ENCODE measurements around the gene WIPF2. TPM values are rescaled to one million over a fixed set of nuclear protein-coding genes. Genes with fewer than 3 reads are reported as not detected.
"Not testable (repeated sequence)": the region's sequence is repeated elsewhere in the genome, so short reads cannot be mapped to it uniquely, and the experiment has no call there.

Gene WIPF2
- total RNA-seq, 1 experiment from 2014 or later: 327 TPM

GRCh38 chr17:40192961-40193360 is 26.1 kb upstream of the WIPF2 start:
- CTCF ChIA-PET: interaction anchor here (0.9 to 14.0 kb wide), 12 partner anchors 9 to 340 kb away, joined by 3 to 145 read pairs (median 5); partner anchors contain the start of genes MED24, RAPGEFL1 and WIPF2
- TF ChIP-seq CTCF (IDR thresholded peaks at IDR 0.05; ENCODE audit: unreplicated experiment): no peak
- BruUV-seq (replicated peaks): no TSS peak

GRCh38 chr17:40194821-40195220 is 24.3 kb upstream of the WIPF2 start:
- CTCF ChIA-PET: interaction anchor here (0.6 to 14.0 kb wide), 4 partner anchors 11 to 1407 kb away, joined by 3 to 145 read pairs (median 11); partner anchors contain the start of gene RAPGEFL1
- peaks cover 11% of the 10 kb centered on the region for H3K36me3 Mint-ChIP-seq (ENCODE audit: insufficient read depth, unreplicated experiment)
- BruUV-seq (replicated peaks): no TSS peak
- DNase-seq: no peak
- H3K27ac Mint-ChIP-seq (ENCODE audit: unreplicated experiment): no peak overlapping the region
- H3K4me3 Mint-ChIP-seq (ENCODE audit: low read depth, unreplicated experiment): no peak overlapping the region
- no peaks in the 10 kb centered on the region for H3K27me3 Mint-ChIP-seq (ENCODE audit: unreplicated experiment)
- H3K4me1 Mint-ChIP-seq (ENCODE audit: low read depth, unreplicated experiment): no peaks in the 10 kb centered on the region
- intact Hi-C loops (cut with micrococcal nuclease; ENCODE audit: unreplicated experiment): no loop called here
- no peak for TF ChIP-seq CTCF (IDR thresholded peaks at IDR 0.05; ENCODE audit: unreplicated experiment)
- H3K9me3 Mint-ChIP-seq (ENCODE audit: low read depth, unreplicated experiment): no peaks in the 10 kb centered on the region

More at GRCh38 chr17:40192961-40193360, 26.1 kb upstream of the WIPF2 start:
- Mint-ChIP-seq H3K27me3 (ENCODE audit: unreplicated experiment) (no peaks in the 10 kb centered on the region), H3K4me3 (ENCODE audit: low read depth, unreplicated experiment) (no peak overlapping the region), H3K4me1 (ENCODE audit: low read depth, unreplicated experiment) (no peaks in the 10 kb centered on the region), H3K9me3 (ENCODE audit: low read depth, unreplicated experiment) (no peaks in the 10 kb centered on the region), H3K27ac (ENCODE audit: unreplicated experiment) (no peak overlapping the region), H3K36me3 (ENCODE audit: insufficient read depth, unreplicated experiment) (peaks cover 5% of the 10 kb centered on the region)
- intact Hi-C loops (cut with micrococcal nuclease; ENCODE audit: unreplicated experiment): no loop called here
- no peak for DNase-seq

GRCh38 chr17:40197550-40197949 is 21.6 kb upstream of the WIPF2 start:
- TF ChIP-seq CTCF (IDR thresholded peaks at IDR 0.05; ENCODE audit: unreplicated experiment): no peak
- Mint-ChIP-seq H3K27me3 (ENCODE audit: unreplicated experiment) (no peaks in the 10 kb centered on the region), H3K36me3 (ENCODE audit: insufficient read depth, unreplicated experiment) (peaks cover 19% of the 10 kb centered on the region), H3K9me3 (ENCODE audit: low read depth, unreplicated experiment) (no peaks in the 10 kb centered on the region), H3K27ac (ENCODE audit: unreplicated experiment) (no peak overlapping the region), H3K4me3 (ENCODE audit: low read depth, unreplicated experiment) (no peak overlapping the region), H3K4me1 (ENCODE audit: low read depth, unreplicated experiment) (peaks cover 7% of the 10 kb centered on the region)
- CTCF ChIA-PET: interaction anchor here (0.6 to 14.0 kb wide), 22 partner anchors 9 to 527 kb away, joined by 3 to 181 read pairs (median 12); partner anchors contain the start of genes CASC3, CDC6, GJD3 and MSL1
- intact Hi-C loops (cut with micrococcal nuclease; ENCODE audit: unreplicated experiment): no loop called here
- DNase-seq: no peak
- BruUV-seq (replicated peaks): no TSS peak

- TSS peak; percentile 21 for BruUV-seq (replicated peaks)
- CTCF ChIA-PET: interaction anchor here (0.8 to 14.0 kb wide), 28 partner anchors 8 to 511 kb away, joined by 3 to 181 read pairs (median 7); partner anchors contain the start of genes CASC3, CDC6, GJD3 and MSL1
- not testable (repeated sequence) for H3K4me1 Mint-ChIP-seq (ENCODE audit: low read depth, unreplicated experiment); H3K27ac Mint-ChIP-seq (ENCODE audit: unreplicated experiment); H3K9me3 Mint-ChIP-seq (ENCODE audit: low read depth, unreplicated experiment); H3K27me3 Mint-ChIP-seq (ENCODE audit: unreplicated experiment)
- H3K4me3 Mint-ChIP-seq (ENCODE audit: low read depth, unreplicated experiment): peak overlapping the region; percentile 53
- intact Hi-C loops (cut with micrococcal nuclease; ENCODE audit: unreplicated experiment): loop anchor here (1.0 to 2.0 kb wide), 2 partner anchors 165 to 175 kb away; no protein-coding TSS in a partner anchor
- peaks cover 19% of the 10 kb centered on the region for H3K36me3 Mint-ChIP-seq (ENCODE audit: insufficient read depth, unreplicated experiment)
- peak; percentile 81 for DNase-seq
Observed at GRCh38 chr17:40197965-40198456, 21.1 kb upstream of the WIPF2 start.

- no peaks in the 10 kb centered on the region for H3K9me3 Mint-ChIP-seq (ENCODE audit: low read depth, unreplicated experiment)
- intact Hi-C loops (cut with micrococcal nuclease; ENCODE audit: unreplicated experiment): loop anchor here (1.0 to 2.0 kb wide), 2 partner anchors 165 to 174 kb away; no protein-coding TSS in a partner anchor
- peak overlapping the region; percentile 53 for H3K4me3 Mint-ChIP-seq (ENCODE audit: low read depth, unreplicated experiment)
- TF ChIP-seq CTCF (IDR thresholded peaks at IDR 0.05; ENCODE audit: unreplicated experiment): no peak
- H3K4me1 Mint-ChIP-seq (ENCODE audit: low read depth, unreplicated experiment): peaks cover 7% of the 10 kb centered on the region
- DNase-seq: no peak
- no peaks in the 10 kb centered on the region for H3K27me3 Mint-ChIP-seq (ENCODE audit: unreplicated experiment)
- peaks cover 19% of the 10 kb centered on the region for H3K36me3 Mint-ChIP-seq (ENCODE audit: insufficient read depth, unreplicated experiment)
- CTCF ChIA-PET: interaction anchor here (0.6 to 14.0 kb wide), 33 partner anchors 9 to 523 kb away, joined by 3 to 181 read pairs (median 7); partner anchors contain the start of genes CASC3, CDC6, GJD3 and MSL1
- no peak overlapping the region for H3K27ac Mint-ChIP-seq (ENCODE audit: unreplicated experiment)
- no TSS peak for BruUV-seq (replicated peaks)
Observed at GRCh38 chr17:40198576-40198975, 20.5 kb upstream of the WIPF2 start.
